ENCODE results near the gene GAREM1.

DNA sequence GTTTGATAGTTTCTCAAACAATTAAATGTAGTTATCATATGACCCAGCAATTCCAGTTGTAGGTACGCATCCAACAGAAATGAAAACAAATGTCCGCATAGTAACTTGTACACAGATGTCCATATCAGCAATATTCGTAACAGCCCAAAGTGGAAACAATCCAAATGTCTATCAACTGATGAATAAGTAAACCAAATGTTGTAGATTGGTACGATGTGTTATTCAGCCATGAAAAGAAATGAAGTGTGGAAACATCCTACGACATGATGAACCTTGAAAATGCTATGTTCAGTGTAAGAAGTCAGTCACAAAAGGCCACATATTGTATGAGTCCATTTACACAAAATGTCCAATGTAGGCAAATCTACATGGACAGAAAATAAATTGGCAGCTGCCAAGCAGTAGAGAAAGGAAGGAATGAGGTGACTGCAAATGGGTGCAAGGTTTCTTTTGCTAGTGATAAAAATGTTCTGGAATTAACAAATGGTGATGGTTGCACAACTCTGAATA is 26.9 kb downstream of the GAREM1 start:
- TF ChIP-seq, protein P1, sequence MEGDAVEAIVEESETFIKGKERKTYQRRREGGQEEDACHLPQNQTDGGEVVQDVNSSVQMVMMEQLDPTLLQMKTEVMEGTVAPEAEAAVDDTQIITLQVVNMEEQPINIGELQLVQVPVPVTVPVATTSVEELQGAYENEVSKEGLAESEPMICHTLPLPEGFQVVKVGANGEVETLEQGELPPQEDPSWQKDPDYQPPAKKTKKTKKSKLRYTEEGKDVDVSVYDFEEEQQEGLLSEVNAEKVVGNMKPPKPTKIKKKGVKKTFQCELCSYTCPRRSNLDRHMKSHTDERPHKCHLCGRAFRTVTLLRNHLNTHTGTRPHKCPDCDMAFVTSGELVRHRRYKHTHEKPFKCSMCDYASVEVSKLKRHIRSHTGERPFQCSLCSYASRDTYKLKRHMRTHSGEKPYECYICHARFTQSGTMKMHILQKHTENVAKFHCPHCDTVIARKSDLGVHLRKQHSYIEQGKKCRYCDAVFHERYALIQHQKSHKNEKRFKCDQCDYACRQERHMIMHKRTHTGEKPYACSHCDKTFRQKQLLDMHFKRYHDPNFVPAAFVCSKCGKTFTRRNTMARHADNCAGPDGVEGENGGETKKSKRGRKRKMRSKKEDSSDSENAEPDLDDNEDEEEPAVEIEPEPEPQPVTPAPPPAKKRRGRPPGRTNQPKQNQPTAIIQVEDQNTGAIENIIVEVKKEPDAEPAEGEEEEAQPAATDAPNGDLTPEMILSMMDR (IDR thresholded peaks at IDR 0.05; ENCODE audit: insufficient read depth, low read depth, low read length), result no peak
- TF ChIP-seq EZH2 (IDR thresholded peaks at IDR 0.05; ENCODE audit: insufficient read depth, low read length), result no peak

Measured in astrocyte (in vitro differentiated cells and primary cell).